CD14-positive monocyte (primary cell): ENCODE results near the gene RASGRP2. TPM values are rescaled to one million over a fixed set of nuclear protein-coding genes. Genes with fewer than 3 reads are reported as not detected.

Source experiments
- DNase-seq, 3 donors: peaks; one replicate each; pipeline ENCODE4 v3.0.0-alpha.2; 2011 to 2022
- H2AFZ ChIP-seq: 2 replicates; pipeline ENCODE4 v1.6.0; 2012; ENCODE audit warnings: mild to moderate bottlenecking, low read depth, low read length, inconsistent platforms; ENCODE audit not compliant: insufficient read depth, poor library complexity, severe bottlenecking
- H3K27ac ChIP-seq, 2 donors: 1 replicate in 1 of 2; 2 replicates in 1 of 2; pipeline ENCODE4 v1.5.1; 2012 to 2013; ENCODE audit warnings: low read length in 2 of 2, control low read depth in 1 of 2, inconsistent platforms in 1 of 2, low read depth in 1 of 2, mild to moderate bottlenecking in 1 of 2
- H3K27me3 ChIP-seq, 2 donors: one replicate each; pipeline versions ENCODE4 v1.6.0 to v1.6.1; 2011 to 2013; ENCODE audit warnings: low read length in 2 of 2; ENCODE audit not compliant: control insufficient read depth in 2 of 2, insufficient read depth in 2 of 2
- H3K36me3 ChIP-seq, 2 donors: replicated peaks in 1 of 2; 1 replicate in 1 of 2; 2 replicates in 1 of 2; pipeline versions ENCODE4 v1.5.1 to v1.6.1; 2012 to 2013; ENCODE audit warnings: low read length in 2 of 2, control low read depth in 1 of 2, inconsistent platforms in 1 of 2, mild to moderate bottlenecking in 1 of 2; ENCODE audit not compliant: insufficient read depth in 2 of 2, control insufficient read depth in 1 of 2
- H3K4me1 ChIP-seq, 2 donors: 1 replicate in 1 of 2; 2 replicates in 1 of 2; pipeline versions ENCODE4 v1.5.1 to v1.6.1; 2012 to 2013; ENCODE audit warnings: low read length in 2 of 2, control low read depth in 1 of 2, inconsistent platforms in 1 of 2, mild to moderate bottlenecking in 1 of 2, moderate library complexity in 1 of 2; ENCODE audit not compliant: insufficient read depth in 2 of 2, control insufficient read depth in 1 of 2
- H3K4me2 ChIP-seq: replicated peaks from 2 replicates; pipeline ENCODE3; 2012; ENCODE audit warnings: low read length, moderate library complexity, mild to moderate bottlenecking; ENCODE audit not compliant: poor library complexity, severe bottlenecking; ENCODE audit errors: extremely low read depth
- H3K4me3 ChIP-seq, 3 experiments: fragments of 200-600 bp in 1 of 3; sonication (generic) in 1 of 3; replicated peaks in 1 of 3; 1 replicate in 2 of 3; 2 replicates in 1 of 3; pipeline ENCODE4 v1.5.1; 2011 to 2013; ENCODE audit warnings: low read length in 3 of 3, mild to moderate bottlenecking in 3 of 3, control low read depth in 2 of 3, low read depth in 2 of 3, inconsistent platforms in 1 of 3, moderate library complexity in 1 of 3
- H3K79me2 ChIP-seq: 2 replicates; pipeline ENCODE4 v1.6.0; 2012; ENCODE audit warnings: mild to moderate bottlenecking, control low read depth, inconsistent platforms, low read length, moderate library complexity; ENCODE audit not compliant: insufficient read depth
- H3K9ac ChIP-seq: 2 replicates; pipeline ENCODE4 v1.6.0; 2017; ENCODE audit warnings: low read length, mild to moderate bottlenecking; ENCODE audit not compliant: insufficient read depth, poor library complexity, severe bottlenecking
- H3K9me3 ChIP-seq, 2 donors: replicated peaks in 1 of 2; 1 replicate in 1 of 2; 2 replicates in 1 of 2; pipeline versions ENCODE4 v1.5.1 to v1.6.1; 2012 to 2013; ENCODE audit warnings: low read length in 2 of 2, control low read depth in 1 of 2; ENCODE audit not compliant: control insufficient read depth in 1 of 2, insufficient read depth in 1 of 2
- H4K20me1 ChIP-seq: 2 replicates; pipeline ENCODE4 v1.6.0; 2012; ENCODE audit warnings: mild to moderate bottlenecking, low read length, control low read depth, moderate library complexity; ENCODE audit not compliant: insufficient read depth
- H3K27ac Mint-ChIP-seq, 7 donors: one replicate each; pipeline ENCODE4 v1.8.0; 2020; ENCODE audit warnings: mild to moderate bottlenecking in 7 of 7, mixed read lengths in 7 of 7, moderate library complexity in 6 of 7, inconsistent platforms in 2 of 7
- H3K27me3 Mint-ChIP-seq, 3 donors: one replicate each; pipeline ENCODE4 v1.8.0; 2021 to 2022; ENCODE audit warnings: low read depth in 3 of 3, mild to moderate bottlenecking in 3 of 3, mixed read lengths in 3 of 3, moderate library complexity in 3 of 3, inconsistent platforms in 1 of 3
- H3K36me3 Mint-ChIP-seq, 2 donors: one replicate each; pipeline ENCODE4 v1.8.0; 2020; ENCODE audit warnings: mixed read lengths in 2 of 2, inconsistent platforms in 1 of 2, mild to moderate bottlenecking in 1 of 2
- H3K4me1 Mint-ChIP-seq: one replicate; pipeline ENCODE4 v1.8.0; 2020; ENCODE audit warnings: mild to moderate bottlenecking, mixed read lengths
- H3K4me3 Mint-ChIP-seq, 2 donors: one replicate each; pipeline ENCODE4 v1.8.0; 2020; ENCODE audit warnings: mild to moderate bottlenecking in 2 of 2, mixed read lengths in 2 of 2, moderate library complexity in 1 of 2
- H3K9me3 Mint-ChIP-seq, 7 donors: one replicate each; pipeline ENCODE4 v1.8.0; 2020 to 2022; ENCODE audit warnings: mixed read lengths in 7 of 7, mild to moderate bottlenecking in 6 of 7, moderate library complexity in 6 of 7, inconsistent platforms in 2 of 7
- CTCF ChIP-seq: fragments of 200-600 bp; IDR thresholded peaks from one replicate; pipeline ENCODE4 v1.8.0; 2022; ENCODE audit warnings: antibody characterized with exemption, mild to moderate bottlenecking
- WGBS: methylation state at CpG from one replicate; pipeline ENCODE4 v1.1.5; 2013; ENCODE audit warnings: missing lambda C conversion rate; ENCODE audit not compliant: insufficient coverage; 5-methylcytosine and 5-hydroxymethylcytosine counted together
- intact Hi-C, 2 donors: fragments of 100-400 bp; cut with micrococcal nuclease; formaldehyde crosslinking; loops; one replicate each; pipeline versions ENCODE4 v1.15.0 to v1.15.1; 2023
- polyA plus RNA-seq, 3 donors: library from polyadenylated mRNA; depleted of rRNA in 1 of 3; unstranded in 2 of 3; stranded (reverse) in 1 of 3; fragments of 300-500 nt in 2 of 3; fragments of >200 nt in 1 of 3; fragmentation: Illumina TruSeq in 2 of 3; gene quantifications; 1 replicate in 2 of 3; 2 replicates in 1 of 3; pipeline ENCODE4 v1.2.3, GENCODE V29; 2012 to 2021

Gene RASGRP2
- polyA plus RNA-seq, 3 donors: 67.6 to 242 (median 68.8) TPM

- H3K9ac ChIP-seq: no peak overlapping the region
- H3K4me3 Mint-ChIP-seq: no peak overlapping the region
- no peaks in the 10 kb centered on the region for H3K9me3 ChIP-seq
- no peak overlapping the region for H3K27ac Mint-ChIP-seq
- peaks cover 94 to 98% of the 10 kb centered on the region in 2 donors for H3K36me3 ChIP-seq
- H4K20me1 ChIP-seq: peaks cover 99% of the 10 kb centered on the region
- no peaks in the 10 kb centered on the region for H3K27me3 ChIP-seq
- H3K4me1 ChIP-seq: peaks cover 7 to 36% of the 10 kb centered on the region in 2 donors
- peaks cover 85 to 96% of the 10 kb centered on the region in 2 donors for H3K36me3 Mint-ChIP-seq
- intact Hi-C loops: no loop called here
- peaks cover 63% of the 10 kb centered on the region for H3K79me2 ChIP-seq
- H3K27me3 Mint-ChIP-seq: peaks cover 0 to 3% (median 3%) of the 10 kb centered on the region in 3 donors
- H3K27ac ChIP-seq: peak overlapping the region in 1 of 2 donors; percentile 12
- H3K4me2 ChIP-seq: no peak overlapping the region
- 100% methylated on average over 1 of the region's 11 CpGs for WGBS
- H2AFZ ChIP-seq: no peak overlapping the region
- TF ChIP-seq CTCF: no peak
- H3K9me3 Mint-ChIP-seq: no peaks in the 10 kb centered on the region
- H3K4me1 Mint-ChIP-seq: peaks cover 43% of the 10 kb centered on the region
- no peak overlapping the region for H3K4me3 ChIP-seq
- no peak for DNase-seq
Observed at GRCh38 chr11:64766881-64767280, 22.9 kb upstream of the RASGRP2 start.

GRCh38 chr11:64765851-64766665 is 22.1 kb upstream of the RASGRP2 start:
- peaks cover 86 to 91% of the 10 kb centered on the region in 2 donors for H3K36me3 ChIP-seq
- DNase-seq: no peak
- no peak overlapping the region for H3K9ac ChIP-seq
- TF ChIP-seq CTCF: no peak
- no peaks in the 10 kb centered on the region for H3K9me3 ChIP-seq
- Mint-ChIP-seq H3K27ac (peak overlapping the region in 1 of 7 donors; percentile 22), H3K27me3 (peaks cover 0 to 5% (median 3%) of the 10 kb centered on the region in 3 donors), H3K36me3 (peaks cover 78 to 92% of the 10 kb centered on the region in 2 donors), H3K4me1 (peaks cover 38% of the 10 kb centered on the region), H3K4me3 (no peak overlapping the region), H3K9me3 (no peaks in the 10 kb centered on the region)
- peaks cover 93% of the 10 kb centered on the region for H4K20me1 ChIP-seq
- H3K27ac ChIP-seq: no peak overlapping the region
- WGBS: 94% methylated on average over 21 of the region's 42 CpGs
- H3K4me2 ChIP-seq: no peak overlapping the region
- H2AFZ ChIP-seq: no peak overlapping the region
- H3K4me3 ChIP-seq: no peak overlapping the region
- peaks cover 55% of the 10 kb centered on the region for H3K79me2 ChIP-seq
- no peaks in the 10 kb centered on the region for H3K27me3 ChIP-seq
- peaks cover 0 to 27% of the 10 kb centered on the region in 2 donors for H3K4me1 ChIP-seq
- intact Hi-C loops: no loop called here
